ENCODE data around the gene UCKL1.

DNA sequence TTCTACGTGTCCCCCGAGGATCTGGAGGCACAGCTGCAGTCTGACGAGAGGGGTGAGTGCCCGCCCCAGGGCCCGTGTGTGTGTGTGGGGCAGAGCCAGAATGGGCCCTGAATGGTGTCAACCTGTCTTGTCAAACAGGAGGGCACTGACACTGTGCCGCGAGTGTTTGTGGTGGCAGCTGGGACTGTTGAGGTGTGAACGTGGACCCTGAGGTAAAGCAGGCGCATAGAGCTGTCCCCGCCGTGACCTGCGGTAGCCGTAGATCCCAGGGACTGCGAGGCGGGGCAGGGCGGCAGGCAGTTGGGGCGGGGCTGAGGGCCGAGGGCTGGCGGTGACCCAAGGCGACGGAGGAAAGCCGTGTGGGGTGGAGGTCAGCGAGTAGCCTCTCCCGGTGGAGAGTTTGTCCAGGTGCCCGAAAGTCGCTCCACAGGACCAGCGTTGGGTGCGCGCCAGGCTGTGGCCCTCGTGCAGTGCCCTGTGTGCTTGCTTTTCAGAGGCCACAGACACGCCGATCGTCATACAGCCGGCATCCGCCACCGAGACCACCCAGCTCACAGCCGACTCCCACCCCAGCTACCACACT is 25.2 kb downstream of the UCKL1 start:
- no peak for TF ChIP-seq EZH2phosphoT487 (conservative IDR thresholded peaks at IDR 0.05; ENCODE audit: low read length)
- TF ChIP-seq, protein P1, sequence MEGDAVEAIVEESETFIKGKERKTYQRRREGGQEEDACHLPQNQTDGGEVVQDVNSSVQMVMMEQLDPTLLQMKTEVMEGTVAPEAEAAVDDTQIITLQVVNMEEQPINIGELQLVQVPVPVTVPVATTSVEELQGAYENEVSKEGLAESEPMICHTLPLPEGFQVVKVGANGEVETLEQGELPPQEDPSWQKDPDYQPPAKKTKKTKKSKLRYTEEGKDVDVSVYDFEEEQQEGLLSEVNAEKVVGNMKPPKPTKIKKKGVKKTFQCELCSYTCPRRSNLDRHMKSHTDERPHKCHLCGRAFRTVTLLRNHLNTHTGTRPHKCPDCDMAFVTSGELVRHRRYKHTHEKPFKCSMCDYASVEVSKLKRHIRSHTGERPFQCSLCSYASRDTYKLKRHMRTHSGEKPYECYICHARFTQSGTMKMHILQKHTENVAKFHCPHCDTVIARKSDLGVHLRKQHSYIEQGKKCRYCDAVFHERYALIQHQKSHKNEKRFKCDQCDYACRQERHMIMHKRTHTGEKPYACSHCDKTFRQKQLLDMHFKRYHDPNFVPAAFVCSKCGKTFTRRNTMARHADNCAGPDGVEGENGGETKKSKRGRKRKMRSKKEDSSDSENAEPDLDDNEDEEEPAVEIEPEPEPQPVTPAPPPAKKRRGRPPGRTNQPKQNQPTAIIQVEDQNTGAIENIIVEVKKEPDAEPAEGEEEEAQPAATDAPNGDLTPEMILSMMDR (IDR thresholded peaks at IDR 0.05; ENCODE audit: insufficient read depth, low read length, poor library complexity, severe bottlenecking) = no peak
